GM19395 (cell line): ENCODE measurements around the gene EXT2.

Experiments
- ATAC-seq: cut with Tn5 transposase; IDR thresholded peaks from one replicate; pipeline ENCODE4 v1.9.1; 2021; ENCODE audit warnings: mild to moderate bottlenecking, moderate library complexity; ENCODE audit not compliant: unreplicated experiment

EXT2 gene

DNA sequence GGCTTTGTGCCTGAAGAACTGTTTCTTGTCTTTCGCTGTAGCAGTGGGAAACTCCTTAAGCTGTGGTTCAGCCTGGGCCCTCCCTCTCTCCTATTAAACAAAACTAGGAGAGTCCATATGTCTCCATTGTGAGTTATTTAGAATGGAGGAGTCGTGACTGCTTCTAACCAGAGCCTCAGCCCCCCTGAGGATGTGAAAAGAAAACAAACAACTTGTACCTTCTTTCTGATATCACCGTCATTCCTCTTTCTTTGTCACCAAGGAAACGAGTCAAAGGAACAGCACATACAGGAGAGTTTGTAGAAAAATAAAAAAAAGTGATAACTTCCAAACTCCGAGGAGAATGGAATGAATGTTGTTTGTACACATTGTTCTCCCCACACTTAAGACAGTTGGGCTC lies 11.6 kb upstream of the EXT2 start:
- no peak for ATAC-seq

DNA sequence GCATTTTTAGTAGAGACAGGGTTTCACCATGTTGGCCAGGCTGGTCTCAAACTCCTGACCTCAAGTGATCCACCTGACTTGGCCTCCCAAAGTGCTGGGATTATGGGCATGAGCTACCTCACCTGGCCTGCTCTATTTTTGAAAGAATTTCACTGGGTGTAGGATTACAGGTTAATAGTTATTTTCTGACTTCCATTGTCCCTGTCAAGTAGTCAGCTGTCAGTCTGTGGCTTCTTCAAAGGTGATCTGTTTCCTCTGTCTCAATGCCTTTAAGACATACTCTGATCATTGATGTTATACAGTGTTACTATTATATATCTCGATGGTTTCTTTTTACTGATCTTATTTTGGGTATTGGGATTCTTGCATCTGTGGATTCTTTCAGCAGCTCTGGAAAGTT lies 10.1 kb upstream of the EXT2 start:
- ATAC-seq, result no peak

GRCh38 chr11:44088377-44088776 lies 7.1 kb upstream of the EXT2 start:
- no peak for ATAC-seq

- no peak for ATAC-seq
These were observed 6.6 kb upstream of the EXT2 start for GRCh38 chr11:44088871-44089270.

DNA sequence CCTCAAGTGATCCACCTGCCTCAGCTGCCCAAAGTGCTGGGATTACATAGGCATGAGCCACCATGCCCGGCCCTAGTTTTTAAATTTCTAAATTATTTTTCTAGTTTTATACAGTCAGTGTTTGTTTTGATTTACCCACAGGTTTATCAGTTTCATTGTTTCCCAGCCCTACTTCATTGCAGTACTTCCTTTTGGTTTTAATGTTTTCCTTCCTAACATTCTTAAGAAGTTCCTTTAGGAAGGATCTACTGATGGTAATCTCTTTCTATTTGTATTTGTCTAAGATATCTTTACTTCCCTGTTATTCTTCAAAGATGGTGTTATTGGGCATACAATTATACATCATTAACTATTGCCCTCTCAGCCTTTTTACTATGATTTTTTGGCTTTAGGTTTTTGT lies 4.9 kb upstream of the EXT2 start:
- ATAC-seq, result no peak

- ATAC-seq, result peak; percentile 54
These were observed 1.1 kb upstream of the EXT2 start for GRCh38 chr11:44094260-44094868.

- ATAC-seq, result no peak
These were observed 1.1 kb downstream of the EXT2 start for GRCh38 chr11:44096360-44097185.

GRCh38 chr11:44097821-44098220 lies 2.3 kb downstream of the EXT2 start:
- no peak for ATAC-seq

DNA sequence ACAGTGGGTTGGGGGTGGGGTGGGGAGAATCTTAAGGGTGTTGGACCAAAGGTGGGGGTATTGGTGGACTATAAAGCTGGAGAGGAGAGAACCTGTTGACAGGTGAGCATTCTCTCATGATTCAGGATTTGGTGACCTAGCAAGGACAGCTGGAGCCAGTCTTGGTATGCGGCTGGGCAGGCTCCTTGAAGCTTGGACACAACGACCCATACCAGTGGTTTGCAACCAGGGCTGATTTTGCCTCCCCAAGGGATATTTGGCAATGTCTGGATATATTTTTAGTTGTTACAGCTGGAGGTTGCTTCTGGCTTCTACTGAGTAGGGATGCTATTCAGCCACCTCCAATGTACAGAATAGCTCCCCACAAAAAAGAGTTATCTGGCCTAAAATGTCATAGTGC lies 5.6 kb downstream of the EXT2 start:
- ATAC-seq, result no peak

GRCh38 chr11:44104481-44105294 lies 9.2 kb downstream of the EXT2 start:
- ATAC-seq, result no peak

DNA sequence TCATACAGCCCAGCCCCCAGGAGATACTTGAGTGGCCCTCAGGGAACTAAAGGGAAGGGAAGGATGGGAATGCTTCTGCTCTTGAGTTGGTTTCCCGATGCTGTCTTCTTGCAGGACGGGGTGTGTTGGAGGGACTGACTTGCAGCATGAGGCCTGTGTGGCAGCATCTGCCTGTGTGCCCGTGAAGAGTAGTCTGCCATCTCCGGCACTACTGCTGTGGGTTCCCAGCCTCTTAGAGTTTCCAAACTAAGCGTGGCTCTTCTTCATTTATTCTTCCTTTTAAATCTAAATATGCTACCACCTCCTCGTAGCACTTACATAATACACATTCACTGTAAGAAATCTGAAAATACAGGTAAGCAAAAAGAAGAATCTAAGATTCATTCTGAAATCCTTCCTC lies 12.8 kb downstream of the EXT2 start:
- ATAC-seq, result no peak

GRCh38 chr11:44110231-44110679 lies 14.8 kb downstream of the EXT2 start:
- peak; percentile 91 for ATAC-seq

- ATAC-seq, result no peak
These were observed 16.8 kb downstream of the EXT2 start for GRCh38 chr11:44112091-44112821.

DNA sequence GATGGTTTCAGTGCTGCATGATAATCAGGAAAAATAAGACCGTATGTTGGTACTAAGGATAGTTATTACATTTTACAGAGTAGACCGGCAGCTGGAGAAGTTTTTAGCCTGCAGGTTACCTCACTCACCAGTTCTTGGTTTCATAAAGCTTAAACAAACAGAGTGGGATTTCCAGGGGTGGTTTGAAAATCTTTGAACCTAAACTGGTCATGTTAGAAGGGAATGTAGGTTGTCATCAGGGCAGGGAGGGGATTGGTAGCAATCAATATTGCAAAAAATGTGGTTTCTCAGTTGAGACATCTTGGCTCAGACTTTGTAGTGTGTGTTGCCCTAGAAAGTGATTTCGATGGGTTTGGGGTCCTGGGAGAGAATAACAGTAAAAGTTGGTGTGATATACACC lies 17.5 kb downstream of the EXT2 start:
- no peak for ATAC-seq

DNA sequence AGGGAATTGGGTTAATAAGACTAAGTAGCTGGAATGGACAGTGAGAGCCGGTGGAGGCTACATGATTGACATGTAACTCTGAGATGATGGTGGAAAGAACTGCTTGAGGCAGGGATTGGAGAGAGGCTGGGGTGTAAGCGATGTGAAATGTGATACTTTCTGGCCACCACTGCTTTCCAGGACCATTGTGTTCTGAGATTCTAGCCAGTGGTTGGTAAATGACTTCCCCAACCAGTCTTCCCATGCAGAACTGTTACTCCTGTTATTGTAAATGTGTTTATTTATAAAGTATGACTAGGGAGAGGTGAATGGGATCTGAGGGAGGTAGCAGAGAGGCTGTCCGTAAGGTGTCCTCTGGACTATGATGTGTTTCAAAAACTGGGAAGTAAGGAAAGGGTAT lies 18.1 kb downstream of the EXT2 start:
- no peak for ATAC-seq

GRCh38 chr11:44116234-44116830 lies 20.9 kb downstream of the EXT2 start:
- ATAC-seq, result no peak

DNA sequence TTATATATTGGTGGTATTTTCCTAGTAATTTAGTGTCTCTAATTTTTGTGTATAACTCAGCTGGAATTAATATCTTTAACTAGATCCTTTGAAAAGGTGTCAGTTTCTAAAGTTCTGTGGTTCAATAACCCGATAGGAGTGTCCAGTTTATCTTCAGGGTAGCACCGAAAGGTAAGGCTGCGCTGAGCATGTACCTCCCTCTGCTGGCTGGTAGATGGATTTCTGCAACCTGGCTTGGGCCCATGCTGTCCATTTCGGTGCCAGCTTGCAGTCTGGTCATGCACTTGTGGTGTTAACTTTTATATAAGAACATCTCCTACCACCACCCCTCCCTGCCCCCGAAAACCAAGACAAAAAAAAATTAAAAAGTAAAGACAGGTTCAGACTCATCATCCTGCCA lies 24.7 kb downstream of the EXT2 start:
- ATAC-seq, result no peak

DNA sequence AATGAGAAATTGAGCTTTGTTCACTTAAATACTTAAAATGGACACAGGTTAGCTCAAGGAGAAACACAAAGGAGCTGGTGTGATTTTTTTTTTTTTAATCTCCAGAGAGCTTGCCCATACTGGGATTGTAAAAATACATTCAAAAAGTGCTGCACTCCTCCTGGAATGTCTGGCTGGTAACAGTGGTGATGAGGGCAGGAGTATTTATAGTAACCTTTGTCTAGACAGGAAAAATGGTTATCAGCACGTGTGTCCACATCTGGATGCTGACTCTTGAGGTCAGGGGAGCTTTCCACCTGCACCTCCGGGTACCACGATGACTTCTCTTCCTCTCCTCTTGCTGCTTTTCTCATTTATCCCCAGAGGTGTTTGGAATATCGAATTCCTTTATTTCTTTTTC lies 30.1 kb downstream of the EXT2 start:
- ATAC-seq, result no peak

DNA sequence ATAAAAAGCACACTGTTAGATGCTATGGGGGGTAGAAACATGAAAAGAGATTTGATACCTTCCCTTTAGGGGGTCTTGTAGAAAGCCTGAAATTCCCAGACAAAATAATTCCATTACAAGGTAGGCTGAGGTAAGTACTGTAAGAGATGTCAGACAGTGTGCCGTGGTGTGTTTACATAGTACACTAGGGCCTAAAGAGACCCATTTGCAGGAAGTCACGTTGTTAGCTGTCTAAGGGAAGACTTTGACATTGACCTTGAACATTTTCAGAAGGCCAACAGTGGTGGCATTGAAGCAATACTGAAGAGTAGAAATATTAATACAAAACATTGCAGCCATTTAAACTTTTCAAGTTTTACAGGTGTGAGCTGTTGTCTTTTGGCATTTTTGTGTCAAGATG lies 30.8 kb downstream of the EXT2 start:
- no peak for ATAC-seq

- no peak for ATAC-seq
These were observed 31.7 kb downstream of the EXT2 start for GRCh38 chr11:44127130-44127529.

GRCh38 chr11:44128729-44129128 lies 33.3 kb downstream of the EXT2 start:
- no peak for ATAC-seq
